GM04503 (cell line): ENCODE data around the gene CUX1.

Experiments used
- DNase-seq: peaks from one replicate; pipeline ENCODE4 v3.0.0-alpha.2; 2012; ENCODE audit warnings: low read depth

CUX1 gene

GRCh38 chr7:102073931-102074880 is 256.8 kb downstream of the CUX1 start:
- DNase-seq = no peak

- no peak for DNase-seq
Observed at GRCh38 chr7:102075126-102075525, 257.7 kb downstream of the CUX1 start.

GRCh38 chr7:102075553-102076135 is 258.2 kb downstream of the CUX1 start:
- no peak for DNase-seq

- no peak for DNase-seq
Observed at GRCh38 chr7:102077081-102077480, 259.7 kb downstream of the CUX1 start.

GRCh38 chr7:102079140-102080018 is 262.0 kb downstream of the CUX1 start:
- DNase-seq = no peak

- no peak for DNase-seq
Observed at GRCh38 chr7:102080019-102080433, 262.6 kb downstream of the CUX1 start.

GRCh38 chr7:102080434-102081243 is 263.2 kb downstream of the CUX1 start:
- no peak for DNase-seq

- no peak for DNase-seq
Observed at GRCh38 chr7:102081244-102081627, 263.8 kb downstream of the CUX1 start.

- DNase-seq = no peak
Observed at GRCh38 chr7:102082693-102083368, 265.4 kb downstream of the CUX1 start.

GRCh38 chr7:102085218-102085772 is 267.9 kb downstream of the CUX1 start:
- no peak for DNase-seq

- no peak for DNase-seq
Observed at GRCh38 chr7:102089175-102090098, 272.0 kb downstream of the CUX1 start.

GRCh38 chr7:102093599-102094315 is 276.3 kb downstream of the CUX1 start:
- DNase-seq = no peak

GRCh38 chr7:102094316-102094650 is 276.9 kb downstream of the CUX1 start:
- DNase-seq = peak; percentile 43

GRCh38 chr7:102095321-102096011 is 278.0 kb downstream of the CUX1 start:
- DNase-seq = no peak

- DNase-seq = no peak
Observed at GRCh38 chr7:102096012-102096332, 278.5 kb downstream of the CUX1 start.

GRCh38 chr7:102096706-102097427 is 279.4 kb downstream of the CUX1 start:
- no peak for DNase-seq

- DNase-seq = no peak
Observed at GRCh38 chr7:102097601-102098161, 280.3 kb downstream of the CUX1 start.

GRCh38 chr7:102098986-102099385 is 281.6 kb downstream of the CUX1 start:
- no peak for DNase-seq
